Measurements from ENCODE around the gene SCARF1. TPM values are rescaled to one million over a fixed set of nuclear protein-coding genes. Genes with fewer than 3 reads are reported as not detected.

SCARF1 gene
- total RNA-seq, 1 donor from 2014 or later, result 37.4 TPM

GRCh38 chr17:1612400-1612799 is 33.1 kb downstream of the SCARF1 start:
- Histone ChIP-seq H3K4me1 (peaks cover 30% of the 10 kb centered on the region), H3K27ac (peak overlapping the region; percentile 53), H3K4me3 (no peak overlapping the region), H3K36me3 (peaks cover 33% of the 10 kb centered on the region), H3K27me3 (ENCODE audit: low read depth) (no peaks in the 10 kb centered on the region), H3K9me3 (no peaks in the 10 kb centered on the region)
- intact Hi-C loops (cut with DNase I), result no loop called here
- DNase-seq (no peak), ATAC-seq (no peak)
- no peak for TF ChIP-seq CTCF (IDR thresholded peaks at IDR 0.05)

GRCh38 chr17:1611715-1612114 is 33.8 kb downstream of the SCARF1 start:
- no peak for TF ChIP-seq CTCF (IDR thresholded peaks at IDR 0.05)
- intact Hi-C loops (cut with DNase I), result no loop called here
- no peaks in the 10 kb centered on the region for H3K27me3 ChIP-seq (ENCODE audit: low read depth)
- H3K36me3 ChIP-seq, result peaks cover 26% of the 10 kb centered on the region
- peak overlapping the region; percentile 53 for H3K27ac ChIP-seq
- H3K9me3 ChIP-seq, result no peaks in the 10 kb centered on the region
- H3K4me1 ChIP-seq, result peaks cover 29% of the 10 kb centered on the region
- H3K4me3 ChIP-seq, result no peak overlapping the region
- DNase-seq, result no peak
- peak; percentile 28 to 31 for ATAC-seq

DNA sequence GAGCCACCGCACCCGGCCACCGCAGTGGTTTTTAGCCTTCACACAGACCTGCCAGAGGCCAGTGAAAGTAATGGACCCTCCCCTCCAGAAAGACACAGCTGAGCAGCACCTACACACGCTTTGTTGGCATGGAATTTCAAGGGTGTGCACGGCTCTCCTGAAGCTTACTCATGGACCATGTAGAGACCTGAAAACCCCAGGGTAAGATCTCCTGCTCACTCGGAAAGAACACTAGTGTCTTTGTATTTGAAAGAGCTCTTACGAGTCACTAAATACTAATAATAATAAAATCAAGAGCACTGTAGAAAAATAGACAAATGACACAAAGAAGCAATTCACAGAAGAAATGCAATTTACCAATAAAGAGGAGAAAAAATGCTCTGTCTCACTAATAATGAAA is 36.9 kb downstream of the SCARF1 start:
- no peaks in the 10 kb centered on the region for H3K27me3 ChIP-seq (ENCODE audit: low read depth)
- intact Hi-C loops (cut with DNase I), result no loop called here
- ATAC-seq, result no peak

GRCh38 chr17:1607971-1608320 is 37.6 kb downstream of the SCARF1 start:
- DNase-seq, result no peak
- Histone ChIP-seq H3K9me3 (no peaks in the 10 kb centered on the region), H3K4me1 (peaks cover 43% of the 10 kb centered on the region), H3K27me3 (ENCODE audit: low read depth) (no peaks in the 10 kb centered on the region), H3K36me3 (peaks cover 24% of the 10 kb centered on the region), H3K27ac (peak overlapping the region; percentile 76), H3K4me3 (no peak overlapping the region)
- intact Hi-C loops (cut with DNase I), result no loop called here
- no peak for ATAC-seq
- TF ChIP-seq CTCF (IDR thresholded peaks at IDR 0.05), result no peak

More for the DNA sequence above, 36.9 kb downstream of the SCARF1 start:
- no peak overlapping the region for H3K4me3 ChIP-seq
- H3K4me1 ChIP-seq, result peaks cover 46% of the 10 kb centered on the region
- TF ChIP-seq CTCF (IDR thresholded peaks at IDR 0.05), result no peak
- H3K36me3 ChIP-seq, result peaks cover 24% of the 10 kb centered on the region
- no peak for DNase-seq
- H3K27ac ChIP-seq, result peak overlapping the region; percentile 76
- H3K9me3 ChIP-seq, result no peaks in the 10 kb centered on the region

DNA sequence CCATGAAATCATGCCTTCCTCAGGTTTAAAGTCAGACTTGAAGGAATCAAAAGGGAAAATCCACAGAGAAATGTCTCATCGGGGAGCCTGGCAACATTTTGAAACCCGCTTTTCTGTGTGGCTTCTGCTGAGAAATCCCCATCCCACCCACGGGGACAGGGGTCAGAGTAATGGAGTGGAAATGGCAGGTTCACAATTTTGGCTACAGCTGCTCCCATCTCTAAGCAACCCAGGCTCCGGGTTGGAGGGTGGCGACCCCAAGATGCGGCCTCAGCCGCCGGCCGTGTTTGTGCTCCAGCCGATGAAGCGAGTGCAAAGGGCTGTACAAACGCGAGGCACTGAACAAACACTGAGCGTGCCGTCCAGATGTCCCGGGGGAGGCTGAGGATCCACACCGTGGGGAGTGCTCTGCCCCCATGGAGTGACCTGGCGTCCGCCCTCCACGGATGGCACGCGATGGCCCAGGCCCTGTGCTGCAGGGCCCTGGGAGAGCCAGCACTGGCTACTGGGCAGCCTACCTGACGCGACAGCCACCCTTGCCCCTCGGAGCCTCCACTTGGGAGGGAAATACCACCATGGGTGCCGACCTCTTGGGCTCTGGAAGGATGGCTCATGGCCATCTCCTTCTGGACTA is 39.1 kb downstream of the SCARF1 start:
- peak overlapping the region; percentile 76 for H3K27ac ChIP-seq
- intact Hi-C loops (cut with DNase I), result no loop called here
- H3K4me3 ChIP-seq, result no peak overlapping the region
- no peaks in the 10 kb centered on the region for H3K9me3 ChIP-seq
- no peak for DNase-seq
- no peak for TF ChIP-seq CTCF (IDR thresholded peaks at IDR 0.05)
- no peaks in the 10 kb centered on the region for H3K27me3 ChIP-seq (ENCODE audit: low read depth)
- H3K36me3 ChIP-seq, result peaks cover 22% of the 10 kb centered on the region
- ATAC-seq, result no peak
- H3K4me1 ChIP-seq, result peaks cover 29% of the 10 kb centered on the region
